Esophagus squamous epithelium (tissue), 5 donors: Measurements from ENCODE around the gene FKBP15. TPM values are rescaled to one million over a fixed set of nuclear protein-coding genes. Genes with fewer than 3 reads are reported as not detected.
"Not testable (repeated sequence)": the region's sequence is repeated elsewhere in the genome, so short reads cannot be mapped to it uniquely, and the experiment has no call there.

ENCODE experiments used
- DNase-seq: peaks from one replicate; lab custom pipeline; 2025; lab: John Stamatoyannopoulos, UW
- H3K27ac ChIP-seq, 4 donors: fragments of 200-600 bp; sonication (generic); one replicate each; pipeline ENCODE4 v1.5.1; 2016 to 2019; ENCODE audit warnings: mild to moderate bottlenecking in 1 of 4
- H3K27me3 ChIP-seq, 4 donors: fragments of 200-600 bp; sonication (generic); 1 replicate in 3 of 4; 2 replicates in 1 of 4; pipeline versions ENCODE4 v1.5.1 to v1.6.0; 2017 to 2021; ENCODE audit warnings: antibody characterized with exemption in 1 of 4
- H3K36me3 ChIP-seq, 3 donors: fragments of 200-600 bp; sonication (generic); one replicate each; pipeline ENCODE4 v1.5.1; 2016 to 2019
- H3K4me1 ChIP-seq, 3 donors: fragments of 200-600 bp; sonication (generic); one replicate each; pipeline ENCODE4 v1.5.1; 2017 to 2019
- H3K4me3 ChIP-seq, 4 donors: fragments of 200-600 bp; sonication (generic); 1 replicate in 3 of 4; 2 replicates in 1 of 4; pipeline ENCODE4 v1.5.1; 2016 to 2019; ENCODE audit warnings: mild to moderate bottlenecking in 2 of 4, moderate library complexity in 1 of 4
- H3K9me3 ChIP-seq, 3 donors: fragments of 200-600 bp; sonication (generic); one replicate each; pipeline ENCODE4 v1.5.1; 2016 to 2019
- POLR2A ChIP-seq, 4 donors: fragments of 450-650 bp; IDR thresholded peaks; one replicate each; pipeline ENCODE4 v1.6.1; 2017; ENCODE audit warnings: antibody characterized with exemption in 4 of 4, mild to moderate bottlenecking in 4 of 4, moderate library complexity in 3 of 4
- WGBS, 2 donors: methylation state at CpG; one replicate each; pipeline ENCODE4 v1.1.5; 2018; 5-methylcytosine and 5-hydroxymethylcytosine counted together
- intact Hi-C: fragments of 100-400 bp; cut with DNase I; formaldehyde crosslinking; loops from one replicate; pipeline ENCODE4 v1.15.0; 2022
- total RNA-seq, 4 donors: library from RNA; depleted of rRNA; stranded (reverse); fragments of >200 nt; gene quantifications; one replicate each; pipeline ENCODE4 v1.1.0, GENCODE V29; 2016
- TF ChIP-seq, protein P1 (sequence below), 6 experiments: fragments of 450-650 bp in 4 of 6; fragments of 200-600 bp in 2 of 6; sonication (generic) in 2 of 6; IDR thresholded peaks; one replicate each; pipeline ENCODE4 v1.5.1; 2016 to 2019; ENCODE audit warnings: antibody characterized with exemption in 6 of 6, mild to moderate bottlenecking in 4 of 6, moderate library complexity in 4 of 6
- donor health status: DM: yes; HTN: yes; CAD: no.

The FKBP15 gene
- total RNA-seq, 4 donors from 2014 or later: 17.7 to 23.3 (median 20.5) TPM

- whole genome bisulfite sequencing, 2 donors: 84 to 93% methylated on average over 6 of the region's 6 CpGs
- intact Hi-C loops: no loop called here
- DNase-seq: no peak
Measured at GRCh38 chr9:113148372-113148705, 72.7 kb downstream of the FKBP15 start.

DNA sequence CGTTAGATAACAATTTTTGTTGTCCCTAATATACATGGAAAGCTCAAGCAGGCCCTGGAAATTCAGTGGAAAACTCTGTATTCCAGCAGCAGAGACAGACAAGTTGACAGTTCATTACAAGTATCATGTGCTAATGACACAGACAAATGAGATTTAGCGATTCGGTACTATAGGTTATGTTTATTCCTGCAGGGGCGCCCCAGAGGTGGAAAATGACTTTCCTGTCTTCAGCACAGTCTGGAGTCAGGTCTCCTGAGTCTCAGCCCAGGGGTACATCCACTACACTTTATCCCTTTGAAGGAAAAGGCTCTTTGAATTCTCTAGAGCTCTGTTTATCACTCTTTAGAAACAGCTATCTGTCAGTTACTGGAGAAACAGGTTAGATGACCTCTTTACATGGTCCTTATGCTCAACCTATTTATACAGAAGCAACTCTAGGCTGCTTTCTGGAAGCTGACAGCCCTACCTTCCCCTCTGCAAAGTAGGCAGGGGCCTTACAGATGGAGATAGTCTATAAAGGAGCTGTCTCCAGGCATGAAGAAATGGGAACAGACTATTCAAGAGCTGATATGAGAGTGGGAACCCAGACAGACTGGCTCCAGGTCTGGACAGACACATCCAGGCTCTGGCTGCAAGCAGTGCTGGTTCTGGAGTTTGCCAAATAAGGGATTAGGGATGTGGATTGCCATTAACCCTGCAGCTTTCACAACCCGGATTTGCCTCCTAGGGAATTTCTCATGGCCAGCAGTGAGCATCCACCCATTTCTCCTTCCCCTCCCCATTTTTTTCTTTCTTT is 77.4 kb downstream of the FKBP15 start:
- intact Hi-C loops: no loop called here
- no peak for TF ChIP-seq POLR2A (IDR thresholded peaks at IDR 0.05)
- TF ChIP-seq, protein P1, sequence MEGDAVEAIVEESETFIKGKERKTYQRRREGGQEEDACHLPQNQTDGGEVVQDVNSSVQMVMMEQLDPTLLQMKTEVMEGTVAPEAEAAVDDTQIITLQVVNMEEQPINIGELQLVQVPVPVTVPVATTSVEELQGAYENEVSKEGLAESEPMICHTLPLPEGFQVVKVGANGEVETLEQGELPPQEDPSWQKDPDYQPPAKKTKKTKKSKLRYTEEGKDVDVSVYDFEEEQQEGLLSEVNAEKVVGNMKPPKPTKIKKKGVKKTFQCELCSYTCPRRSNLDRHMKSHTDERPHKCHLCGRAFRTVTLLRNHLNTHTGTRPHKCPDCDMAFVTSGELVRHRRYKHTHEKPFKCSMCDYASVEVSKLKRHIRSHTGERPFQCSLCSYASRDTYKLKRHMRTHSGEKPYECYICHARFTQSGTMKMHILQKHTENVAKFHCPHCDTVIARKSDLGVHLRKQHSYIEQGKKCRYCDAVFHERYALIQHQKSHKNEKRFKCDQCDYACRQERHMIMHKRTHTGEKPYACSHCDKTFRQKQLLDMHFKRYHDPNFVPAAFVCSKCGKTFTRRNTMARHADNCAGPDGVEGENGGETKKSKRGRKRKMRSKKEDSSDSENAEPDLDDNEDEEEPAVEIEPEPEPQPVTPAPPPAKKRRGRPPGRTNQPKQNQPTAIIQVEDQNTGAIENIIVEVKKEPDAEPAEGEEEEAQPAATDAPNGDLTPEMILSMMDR (IDR thresholded peaks at IDR 0.05): no peak
- no peak for DNase-seq
- Histone ChIP-seq H3K27ac (no peak overlapping the region), H3K27me3 (peaks cover 0 to 34% (median 0%) of the 10 kb centered on the region in 4 donors), H3K4me1 (no peaks in the 10 kb centered on the region), H3K4me3 (no peak overlapping the region), H3K36me3 (no peaks in the 10 kb centered on the region), H3K9me3 (no peaks in the 10 kb centered on the region)
- 52 to 60% methylated on average over 5 of the region's 5 CpGs for WGBS, 2 donors

More at GRCh38 chr9:113148372-113148705, 72.7 kb downstream of the FKBP15 start:
- Histone ChIP-seq H3K4me3 (no peak overlapping the region), H3K9me3 (no peaks in the 10 kb centered on the region), H3K27ac (no peak overlapping the region), H3K27me3 (peaks cover 0 to 27% (median 0%) of the 10 kb centered on the region in 4 donors), H3K4me1 (peaks cover 12 to 26% (median 12%) of the 10 kb centered on the region in 3 donors), H3K36me3 (no peaks in the 10 kb centered on the region)
- TF ChIP-seq POLR2A (IDR thresholded peaks at IDR 0.05): no peak
- TF ChIP-seq, protein P1 (IDR thresholded peaks at IDR 0.05): no peak

DNA sequence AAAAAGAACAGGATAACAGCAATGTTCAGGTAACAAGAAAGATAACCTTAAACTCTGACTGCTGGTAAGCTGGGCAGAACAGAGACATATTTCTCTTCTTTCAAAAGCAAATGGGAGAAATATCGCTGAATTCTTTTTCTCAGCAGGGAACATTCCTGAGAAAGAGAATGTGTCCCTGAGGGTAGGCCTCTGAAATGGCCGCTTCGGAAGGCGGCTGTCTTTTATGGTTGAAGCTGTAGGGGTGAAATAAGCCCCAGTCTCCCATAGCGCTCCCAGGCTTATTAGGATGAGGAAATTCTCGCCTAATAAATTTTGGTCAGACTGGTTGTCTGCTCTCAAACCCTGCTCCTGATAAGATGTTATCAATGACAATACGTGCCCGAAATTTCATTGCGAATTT is 80.2 kb downstream of the FKBP15 start:
- intact Hi-C loops, H3K36me3 ChIP-seq, H3K9me3 ChIP-seq, DNase-seq, H3K4me3 ChIP-seq, H3K4me1 ChIP-seq, H3K27ac ChIP-seq: not testable (repeated sequence)
- H3K27me3 ChIP-seq: peaks cover 0 to 30% (median 0%) of the 10 kb centered on the region in 4 donors
- WGBS, 2 donors: 88 to 91% methylated on average over 9 of the region's 9 CpGs

- TF ChIP-seq POLR2A (IDR thresholded peaks at IDR 0.05): no peak
- TF ChIP-seq, protein P1 (IDR thresholded peaks at IDR 0.05): no peak
- no peak overlapping the region for H3K4me3 ChIP-seq
- no peaks in the 10 kb centered on the region for H3K4me1 ChIP-seq
- no peak for DNase-seq
- H3K27me3 ChIP-seq: peaks cover 0 to 21% (median 0%) of the 10 kb centered on the region in 4 donors
- intact Hi-C loops: no loop called here
- 74 to 77% methylated on average over 5 of the region's 5 CpGs for WGBS, 2 donors
- H3K9me3 ChIP-seq: no peaks in the 10 kb centered on the region
- H3K27ac ChIP-seq: no peak overlapping the region
- no peaks in the 10 kb centered on the region for H3K36me3 ChIP-seq
Measured at GRCh38 chr9:113139953-113140352, 81.1 kb downstream of the FKBP15 start.

DNA sequence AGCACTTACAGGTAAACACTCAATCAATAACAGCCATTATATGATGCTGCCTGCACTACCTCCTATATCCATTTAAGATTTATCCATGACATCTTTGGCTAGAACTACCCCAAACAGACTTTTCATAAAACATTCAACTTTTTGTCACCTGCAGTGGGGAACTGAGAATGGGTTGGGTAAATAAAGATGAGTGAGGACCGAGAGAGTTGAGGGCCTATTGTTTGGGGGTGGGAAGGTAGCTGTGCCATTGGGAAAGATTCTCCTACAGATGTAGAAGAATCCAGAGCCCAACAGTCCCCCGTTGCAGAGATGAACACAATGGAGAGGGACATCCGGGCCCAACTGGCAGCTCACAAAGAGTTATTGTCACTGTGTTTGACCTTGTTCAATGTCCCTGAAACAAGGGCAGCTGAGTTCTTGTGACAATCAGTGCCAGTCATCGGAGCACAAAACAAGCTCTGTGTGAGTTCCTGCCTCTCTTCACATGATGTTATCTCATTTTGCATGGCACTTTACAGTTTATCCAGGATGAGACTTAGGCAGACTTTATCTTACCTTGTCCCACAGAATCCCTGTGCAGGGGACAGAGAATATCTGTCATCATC is 81.8 kb downstream of the FKBP15 start:
- H3K4me1 ChIP-seq: no peaks in the 10 kb centered on the region
- H3K36me3 ChIP-seq: no peaks in the 10 kb centered on the region
- H3K9me3 ChIP-seq: no peaks in the 10 kb centered on the region
- H3K4me3 ChIP-seq: no peak overlapping the region
- DNase-seq: no peak
- H3K27ac ChIP-seq: no peak overlapping the region
- TF ChIP-seq, protein P1 (IDR thresholded peaks at IDR 0.05): no peak
- no peak for TF ChIP-seq POLR2A (IDR thresholded peaks at IDR 0.05)
- H3K27me3 ChIP-seq: peaks cover 0 to 16% (median 0%) of the 10 kb centered on the region in 4 donors
- WGBS, 2 donors: 51 to 71% methylated on average over 3 to 4 of the region's 4 CpGs
- intact Hi-C loops: no loop called here
